ENCODE results near the gene SYPL1. TPM values are rescaled to one million over a fixed set of nuclear protein-coding genes. Genes with fewer than 3 reads are reported as not detected.

The SYPL1 gene
- total and polyA plus RNA-seq, 2 donors (not counting 3 experiments of a cell fraction or from before 2014, with no cell fraction given), result 59.8 to 67.1 TPM

- Histone ChIP-seq H3K9me3 (replicated peaks; ENCODE audit: control insufficient read depth, insufficient read depth, low read length) (no peaks in the 10 kb centered on the region), H3K4me2 (ENCODE audit: insufficient read depth, low read length) (no peak overlapping the region), H3K9ac (replicated peaks; ENCODE audit: extremely low read depth, insufficient read depth, low read length) (no peak overlapping the region), H3K27me3 (ENCODE audit: control insufficient read depth in 2 of 2, insufficient read depth in 2 of 2, low read length in 2 of 2) (peaks cover 15% of the 10 kb centered on the region in 2 experiments), H3K4me1 (ENCODE audit: control insufficient read depth, extremely low read depth, insufficient read depth, low read length) (no peaks in the 10 kb centered on the region), H3K36me3 (ENCODE audit: control insufficient read depth in 2 of 2, extremely low read depth in 1 of 2, insufficient read depth in 2 of 2, low read length in 2 of 2) (no peaks in the 10 kb centered on the region), H3K9me1 (replicated peaks; ENCODE audit: control insufficient read depth, extremely low read depth, insufficient read depth, low read length) (no peaks in the 10 kb centered on the region), H3K79me2 (ENCODE audit: control insufficient read depth, insufficient read depth, low read length) (no peaks in the 10 kb centered on the region), H3K4me3 (replicated peaks in 1 of 3; ENCODE audit: insufficient read depth in 1 of 3, low read depth in 1 of 3, low read length in 3 of 3) (no peak overlapping the region), H4K20me1 (replicated peaks; ENCODE audit: control insufficient read depth, extremely low read depth, insufficient read depth, low read length) (no peaks in the 10 kb centered on the region), H2AFZ (ENCODE audit: low read depth, low read length) (no peak overlapping the region), H3K27ac (ENCODE audit: insufficient read depth, low read depth, low read length) (no peak overlapping the region)
- no TSS peak for BruUV-seq (replicated peaks)
- TF ChIP-seq POLR2A (IDR thresholded peaks at IDR 0.05; ENCODE audit: low read depth, low read length) (no peak), EZH2 (IDR thresholded peaks at IDR 0.05; ENCODE audit: borderline replicate concordance, low read depth, low read length, severe bottlenecking) (no peak), GATA2 (IDR thresholded peaks at IDR 0.05; ENCODE audit: insufficient read depth, insufficient read length, low read depth, low read length) (no peak), MAX (IDR thresholded peaks at IDR 0.05; ENCODE audit: insufficient read depth, insufficient read length) (no peak), JUN (IDR thresholded peaks at IDR 0.05; ENCODE audit: borderline replicate concordance, insufficient read depth, insufficient read length, low read depth) (no peak), FOS (IDR thresholded peaks at IDR 0.05; ENCODE audit: borderline replicate concordance, insufficient read depth, low read length) (no peak), MYC (IDR thresholded peaks at IDR 0.05; ENCODE audit: low read depth, low read length) (no peak), POLR2AphosphoS5 (IDR thresholded peaks at IDR 0.05; ENCODE audit: insufficient read depth, low read depth, low read length) (no peak), CTCF (IDR thresholded peaks at IDR 0.05; ENCODE audit: extremely low read depth in 1 of 2, insufficient read depth in 1 of 2, low read depth in 1 of 2, low read length in 2 of 2) (no peak)
- ChIA-PET CTCF (interaction anchor here (1.1 to 1.9 kb wide), 3 partner anchors 107 to 395 kb away, joined by 3 to 12 read pairs (median 5); no protein-coding TSS in a partner anchor), POLR2A (no interaction called here)
- intact Hi-C loops (cut with micrococcal nuclease), result loop anchor here (10.0 kb wide), 1 partner anchor 642 kb away; no protein-coding TSS in a partner anchor
- FAIRE-seq (no peak), DNase-seq (ENCODE audit: low read depth, low spot score) (no peak)
- dilution Hi-C loops (cut with MboI; ENCODE audit: extremely low pct_ligation_motif_present, low sequenced_read_pairs), result no loop called here
Measured at GRCh38 chr7:106047184-106047583, 64.9 kb downstream of the SYPL1 start.

All from endothelial cell of umbilical vein (primary cell).